IPS-18a (cell line): Measurements from ENCODE around the gene LPGAT1.

Experiments used
- H3K27ac ChIP-seq: one replicate; pipeline ENCODE4 v1.5.1; 2013; ENCODE audit warnings: low read length
- H3K27me3 ChIP-seq: one replicate; pipeline ENCODE4 v1.6.1; 2013; ENCODE audit warnings: mild to moderate bottlenecking, low read length; ENCODE audit not compliant: control insufficient read depth, insufficient read depth
- H3K36me3 ChIP-seq: one replicate; pipeline ENCODE4 v1.6.1; 2013; ENCODE audit warnings: low read depth, low read length; ENCODE audit not compliant: control insufficient read depth
- H3K4me1 ChIP-seq: one replicate; pipeline ENCODE4 v1.6.1; 2013; ENCODE audit warnings: low read depth, low read length; ENCODE audit not compliant: control insufficient read depth
- H3K4me3 ChIP-seq: one replicate; pipeline ENCODE4 v1.5.1; 2013; ENCODE audit warnings: low read length
- H3K9ac ChIP-seq: one replicate; pipeline ENCODE4 v1.6.1; 2013; ENCODE audit warnings: mild to moderate bottlenecking, low read length, moderate library complexity
- H3K9me3 ChIP-seq: one replicate; pipeline ENCODE4 v1.6.1; 2013; ENCODE audit warnings: low read depth, low read length; ENCODE audit not compliant: control insufficient read depth

LPGAT1 gene

DNA sequence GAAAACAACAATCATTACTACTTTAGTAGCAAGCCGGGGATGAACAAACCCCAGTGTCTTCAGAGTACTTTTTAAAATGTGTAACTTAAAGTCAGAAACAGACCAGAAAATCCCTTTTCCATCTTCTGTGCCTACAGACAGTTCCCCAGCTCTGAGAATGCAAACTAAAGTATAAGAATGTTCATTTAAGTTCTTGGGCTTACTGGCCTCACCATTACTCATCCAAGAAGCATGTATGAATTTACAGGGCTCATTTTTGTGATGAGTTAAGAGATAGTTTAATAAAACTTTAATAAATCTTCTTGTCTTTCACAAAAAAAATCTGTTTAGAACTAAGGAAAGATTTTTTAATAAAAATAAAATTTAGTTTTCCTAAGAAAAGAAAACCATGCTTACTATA is 4.6 kb downstream of the LPGAT1 start:
- H3K9me3 ChIP-seq: no peaks in the 10 kb centered on the region
- H3K27ac ChIP-seq: no peak overlapping the region
- no peak overlapping the region for H3K4me3 ChIP-seq
- no peak overlapping the region for H3K9ac ChIP-seq
- peaks cover 10% of the 10 kb centered on the region for H3K4me1 ChIP-seq
- H3K27me3 ChIP-seq: peaks cover 15% of the 10 kb centered on the region
- H3K36me3 ChIP-seq: no peaks in the 10 kb centered on the region

GRCh38 chr1:211822677-211823407 is 7.7 kb downstream of the LPGAT1 start:
- Histone ChIP-seq H3K27ac (no peak overlapping the region), H3K9ac (no peak overlapping the region), H3K4me3 (no peak overlapping the region), H3K4me1 (no peaks in the 10 kb centered on the region), H3K36me3 (no peaks in the 10 kb centered on the region), H3K9me3 (no peaks in the 10 kb centered on the region), H3K27me3 (no peaks in the 10 kb centered on the region)

GRCh38 chr1:211816586-211816985 is 14.0 kb downstream of the LPGAT1 start:
- Histone ChIP-seq H3K4me1 (no peaks in the 10 kb centered on the region), H3K27ac (no peak overlapping the region), H3K4me3 (no peak overlapping the region), H3K27me3 (no peaks in the 10 kb centered on the region), H3K9me3 (no peaks in the 10 kb centered on the region), H3K9ac (no peak overlapping the region), H3K36me3 (no peaks in the 10 kb centered on the region)

DNA sequence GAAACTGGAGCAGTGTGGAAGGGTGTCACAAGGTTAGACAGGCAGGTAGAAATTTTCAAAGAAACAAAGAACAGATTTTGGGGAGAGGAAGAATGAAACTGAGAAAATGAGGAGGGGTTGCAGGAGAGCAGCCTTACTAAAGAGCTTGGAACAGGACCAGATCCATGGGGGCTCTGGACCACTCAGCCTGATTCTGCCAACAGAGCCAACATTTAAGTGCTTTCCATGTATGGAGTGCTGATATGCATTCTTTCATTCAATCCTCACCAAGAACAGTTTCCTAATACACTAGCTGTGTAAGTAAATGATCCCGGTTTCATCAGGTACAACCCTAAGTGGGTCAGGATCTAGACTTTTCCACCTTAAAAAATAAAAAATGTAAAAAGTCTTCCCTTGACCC is 16.2 kb downstream of the LPGAT1 start:
- H3K9me3 ChIP-seq: no peaks in the 10 kb centered on the region
- H3K4me1 ChIP-seq: no peaks in the 10 kb centered on the region
- no peaks in the 10 kb centered on the region for H3K36me3 ChIP-seq
- H3K4me3 ChIP-seq: no peak overlapping the region
- no peak overlapping the region for H3K27ac ChIP-seq
- H3K9ac ChIP-seq: no peak overlapping the region
- no peaks in the 10 kb centered on the region for H3K27me3 ChIP-seq

DNA sequence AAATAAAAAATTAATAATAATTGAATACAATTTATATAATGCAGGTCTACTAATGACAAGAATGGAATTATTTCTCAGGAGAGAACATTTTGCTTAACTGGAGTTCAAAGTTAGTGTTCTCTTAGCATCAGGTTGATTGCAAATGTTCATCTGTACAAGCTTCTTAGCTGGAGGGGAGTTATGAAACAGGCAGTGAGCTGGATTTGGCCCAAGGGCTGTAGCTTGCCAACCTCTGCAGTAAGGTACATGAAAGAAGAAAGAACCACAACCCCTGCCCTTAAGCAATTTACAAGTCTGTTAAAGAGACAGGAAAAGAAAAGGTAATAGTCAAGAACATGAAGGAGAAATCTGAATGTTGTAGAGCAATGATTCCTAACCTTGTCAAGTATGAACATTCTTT is 17.0 kb downstream of the LPGAT1 start:
- no peaks in the 10 kb centered on the region for H3K27me3 ChIP-seq
- no peak overlapping the region for H3K9ac ChIP-seq
- no peak overlapping the region for H3K27ac ChIP-seq
- no peaks in the 10 kb centered on the region for H3K9me3 ChIP-seq
- H3K36me3 ChIP-seq: no peaks in the 10 kb centered on the region
- no peak overlapping the region for H3K4me3 ChIP-seq
- H3K4me1 ChIP-seq: no peaks in the 10 kb centered on the region

DNA sequence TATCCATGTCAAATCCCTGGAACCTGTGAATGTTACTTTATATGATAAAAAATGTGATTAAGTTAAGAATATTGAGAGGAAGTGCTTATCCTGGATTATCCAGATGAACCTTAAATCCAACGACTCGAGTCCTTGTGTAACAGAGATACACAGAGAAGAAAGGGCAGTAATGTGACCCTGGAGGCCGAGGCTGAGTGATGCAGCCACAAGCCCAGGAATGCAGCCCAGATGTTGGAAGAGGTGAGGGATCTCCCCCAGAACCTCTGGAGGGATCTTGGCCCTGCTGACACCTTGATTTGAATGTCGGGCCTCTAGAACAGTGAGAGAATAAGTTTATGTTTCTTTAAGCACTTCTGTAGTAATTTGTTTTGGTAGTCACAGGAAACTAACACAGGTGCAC is 18.0 kb downstream of the LPGAT1 start:
- no peak overlapping the region for H3K27ac ChIP-seq
- H3K9me3 ChIP-seq: no peaks in the 10 kb centered on the region
- H3K9ac ChIP-seq: no peak overlapping the region
- H3K4me3 ChIP-seq: no peak overlapping the region
- no peaks in the 10 kb centered on the region for H3K27me3 ChIP-seq
- H3K4me1 ChIP-seq: no peaks in the 10 kb centered on the region
- H3K36me3 ChIP-seq: no peaks in the 10 kb centered on the region

DNA sequence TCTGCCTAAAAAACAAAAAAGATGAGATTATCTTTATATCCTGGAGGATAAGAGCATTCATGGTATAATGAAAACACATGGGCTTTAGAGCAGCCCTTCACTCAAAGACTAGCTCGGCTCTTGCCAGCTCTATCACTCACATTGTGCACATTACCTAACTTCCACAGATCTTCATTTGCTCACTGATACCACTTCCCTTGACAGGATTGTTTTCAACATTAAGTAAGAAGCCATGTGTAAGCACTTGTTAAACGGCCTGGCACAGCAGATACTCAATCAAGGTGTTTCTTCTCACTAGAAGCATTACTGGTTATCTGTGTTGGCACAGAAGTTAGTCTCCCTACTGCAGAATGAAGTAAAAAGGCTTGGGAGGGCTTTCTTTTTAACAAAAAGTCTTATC is 18.7 kb downstream of the LPGAT1 start:
- Histone ChIP-seq H3K27me3 (no peaks in the 10 kb centered on the region), H3K9ac (no peak overlapping the region), H3K9me3 (no peaks in the 10 kb centered on the region), H3K36me3 (no peaks in the 10 kb centered on the region), H3K27ac (no peak overlapping the region), H3K4me3 (no peak overlapping the region), H3K4me1 (no peaks in the 10 kb centered on the region)

DNA sequence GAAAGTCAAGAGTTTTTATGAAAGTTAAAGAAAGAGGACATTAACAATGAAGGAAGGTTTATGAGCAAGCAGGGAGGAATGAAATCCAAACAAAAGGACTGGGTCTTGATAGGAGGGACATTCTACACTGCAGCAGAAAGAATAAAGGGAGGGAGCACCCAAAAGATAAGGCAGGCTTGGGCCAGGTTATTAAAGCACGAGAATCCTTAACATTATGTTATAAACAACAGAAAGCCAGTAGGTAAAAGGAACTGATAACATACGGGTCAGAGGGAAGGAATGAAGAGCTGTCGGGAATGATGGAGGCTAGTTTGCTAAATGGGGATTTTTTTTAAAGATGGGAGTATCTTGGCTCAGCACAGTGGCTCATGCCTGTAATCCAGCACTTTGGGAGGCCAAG is 19.4 kb downstream of the LPGAT1 start:
- Histone ChIP-seq H3K4me1 (no peaks in the 10 kb centered on the region), H3K27me3 (no peaks in the 10 kb centered on the region), H3K9ac (no peak overlapping the region), H3K27ac (no peak overlapping the region), H3K36me3 (no peaks in the 10 kb centered on the region), H3K9me3 (no peaks in the 10 kb centered on the region), H3K4me3 (no peak overlapping the region)

DNA sequence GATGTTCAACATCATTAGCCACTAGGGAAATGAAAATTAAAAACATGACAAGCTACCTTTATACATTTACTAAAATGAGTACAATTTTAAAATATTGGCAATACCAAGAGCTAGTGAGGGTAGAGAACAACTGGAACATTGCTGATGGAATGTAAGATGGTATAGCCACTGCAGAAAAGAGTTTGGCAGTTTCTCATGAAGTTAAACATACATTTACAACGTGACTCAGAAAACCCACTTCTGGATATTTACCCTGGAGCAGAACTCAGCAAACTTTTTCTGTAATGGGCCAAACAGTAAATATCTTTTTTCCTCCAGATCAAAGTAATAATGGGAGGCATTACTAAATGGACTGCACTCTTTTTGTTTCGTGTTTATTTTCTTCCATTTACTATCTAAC is 22.1 kb downstream of the LPGAT1 start:
- no peaks in the 10 kb centered on the region for H3K27me3 ChIP-seq
- no peaks in the 10 kb centered on the region for H3K36me3 ChIP-seq
- H3K27ac ChIP-seq: no peak overlapping the region
- H3K4me3 ChIP-seq: no peak overlapping the region
- no peak overlapping the region for H3K9ac ChIP-seq
- H3K4me1 ChIP-seq: no peaks in the 10 kb centered on the region
- H3K9me3 ChIP-seq: no peaks in the 10 kb centered on the region

DNA sequence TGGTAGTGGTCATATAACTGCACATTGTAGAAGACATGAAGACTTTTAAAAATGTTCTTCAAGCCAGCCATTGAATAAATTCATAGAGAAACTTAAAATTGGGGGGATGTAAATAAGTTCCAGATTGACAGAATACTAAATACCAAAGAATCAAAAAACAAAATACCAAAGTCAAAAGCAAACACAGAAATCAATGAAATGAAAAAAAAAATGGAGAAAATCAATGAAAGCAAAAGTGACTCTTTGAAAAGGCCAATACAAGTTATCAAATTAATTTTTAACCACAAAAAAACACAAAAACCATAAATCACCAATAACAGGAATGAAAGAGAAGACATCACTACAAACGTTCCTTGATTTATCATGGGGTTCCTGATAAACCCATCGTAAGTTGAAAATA is 25.6 kb downstream of the LPGAT1 start:
- Histone ChIP-seq H3K36me3 (no peaks in the 10 kb centered on the region), H3K9ac (no peak overlapping the region), H3K4me3 (no peak overlapping the region), H3K27ac (no peak overlapping the region), H3K9me3 (no peaks in the 10 kb centered on the region), H3K27me3 (no peaks in the 10 kb centered on the region), H3K4me1 (no peaks in the 10 kb centered on the region)

GRCh38 chr1:211800925-211801607 is 29.5 kb downstream of the LPGAT1 start:
- no peaks in the 10 kb centered on the region for H3K36me3 ChIP-seq

DNA sequence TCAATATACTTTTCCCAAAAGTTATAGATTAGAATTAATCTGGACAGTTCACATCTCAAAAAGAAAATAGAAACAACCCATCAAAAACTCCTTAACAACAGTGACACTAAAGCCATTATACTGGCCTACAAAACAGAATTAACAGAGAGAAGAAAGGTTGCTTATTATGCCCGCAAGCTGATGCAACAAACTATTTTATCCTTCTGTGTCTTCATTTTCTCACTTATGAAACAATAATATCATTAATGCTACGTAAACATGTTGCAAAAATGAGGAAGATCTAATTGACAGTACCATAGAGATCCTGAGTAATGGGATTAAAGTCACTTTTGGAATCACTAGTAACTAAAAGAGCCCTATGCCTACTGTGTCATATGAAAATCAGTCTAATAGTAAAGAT is 32.6 kb downstream of the LPGAT1 start:
- Histone ChIP-seq H3K9me3 (no peaks in the 10 kb centered on the region), H3K9ac (no peak overlapping the region), H3K27me3 (no peaks in the 10 kb centered on the region), H3K36me3 (no peaks in the 10 kb centered on the region), H3K4me1 (no peaks in the 10 kb centered on the region), H3K4me3 (no peak overlapping the region), H3K27ac (no peak overlapping the region)

More at GRCh38 chr1:211800925-211801607, 29.5 kb downstream of the LPGAT1 start:
- H3K4me3 ChIP-seq: no peak overlapping the region
- H3K9me3 ChIP-seq: no peaks in the 10 kb centered on the region
- H3K9ac ChIP-seq: no peak overlapping the region
- H3K27ac ChIP-seq: no peak overlapping the region
- no peaks in the 10 kb centered on the region for H3K27me3 ChIP-seq
- H3K4me1 ChIP-seq: no peaks in the 10 kb centered on the region
